ENCODE data around the gene VSIG10L2.

Gene VSIG10L2

DNA sequence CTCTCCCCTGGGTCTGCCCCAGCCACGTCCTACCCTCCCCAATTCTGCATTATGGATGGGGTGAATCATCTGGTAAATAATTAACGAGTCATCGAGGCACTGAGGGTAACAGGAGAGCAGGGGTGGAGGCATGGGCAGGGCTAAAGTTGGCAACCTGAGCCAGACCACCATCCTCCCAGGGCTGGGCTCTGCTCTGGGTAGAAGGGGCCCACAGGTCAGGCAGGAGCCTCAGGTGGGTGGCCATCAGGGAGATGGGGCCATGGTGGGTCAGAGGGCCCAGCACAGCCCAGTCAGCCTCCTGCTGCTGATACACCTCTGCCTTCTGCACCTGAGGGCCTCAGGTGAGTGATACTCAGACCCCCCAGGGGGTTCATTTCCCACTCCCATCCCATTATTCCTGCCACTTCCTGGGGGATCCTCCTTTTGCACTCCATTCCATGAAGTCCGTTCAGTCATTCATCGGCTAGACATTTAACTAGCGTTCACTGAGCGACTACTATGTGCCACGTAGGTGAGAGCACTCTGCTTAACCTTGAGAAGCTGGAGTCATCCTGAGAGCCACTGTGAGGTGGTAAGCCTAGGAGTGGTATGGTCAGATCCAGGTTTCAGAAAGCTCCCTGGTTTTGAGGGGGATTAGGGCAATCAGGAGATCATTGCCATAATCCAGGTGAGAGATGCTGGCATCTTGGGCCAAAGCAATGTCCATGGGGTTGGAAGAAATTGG lies at the start of gene VSIG10L2:
VSIG10L2 (plus strand) TSS at position 248 of the 724 bp plus-strand sequence; CDS start at position 260, 12 bp downstream.
- H3K4me3 ChIP-seq (ENCODE audit: low read depth, low read length) = no peak within 1 kb of the TSS
- DNase-seq (ENCODE audit: low read depth, low spot score) = no peak
- in situ Hi-C loops (cut with HindIII; ENCODE audit: low sequenced_read_pairs) = loop anchor here (25.0 kb wide), 1 partner anchor 241 kb away; no protein-coding TSS in a partner anchor
- TF ChIP-seq CTCF (IDR thresholded peaks at IDR 0.05; ENCODE audit: low read depth, low read length) = no peak

GRCh38 chr11:125901872-125902271 lies 44.0 kb upstream of the VSIG10L2 start:
- no peak for DNase-seq (ENCODE audit: low read depth, low spot score)
- in situ Hi-C loops (cut with HindIII; ENCODE audit: low sequenced_read_pairs) = no loop called here
- TF ChIP-seq CTCF (IDR thresholded peaks at IDR 0.05; ENCODE audit: low read depth, low read length) = no peak
- H3K4me3 ChIP-seq (ENCODE audit: low read depth, low read length) = no peak overlapping the region

DNA sequence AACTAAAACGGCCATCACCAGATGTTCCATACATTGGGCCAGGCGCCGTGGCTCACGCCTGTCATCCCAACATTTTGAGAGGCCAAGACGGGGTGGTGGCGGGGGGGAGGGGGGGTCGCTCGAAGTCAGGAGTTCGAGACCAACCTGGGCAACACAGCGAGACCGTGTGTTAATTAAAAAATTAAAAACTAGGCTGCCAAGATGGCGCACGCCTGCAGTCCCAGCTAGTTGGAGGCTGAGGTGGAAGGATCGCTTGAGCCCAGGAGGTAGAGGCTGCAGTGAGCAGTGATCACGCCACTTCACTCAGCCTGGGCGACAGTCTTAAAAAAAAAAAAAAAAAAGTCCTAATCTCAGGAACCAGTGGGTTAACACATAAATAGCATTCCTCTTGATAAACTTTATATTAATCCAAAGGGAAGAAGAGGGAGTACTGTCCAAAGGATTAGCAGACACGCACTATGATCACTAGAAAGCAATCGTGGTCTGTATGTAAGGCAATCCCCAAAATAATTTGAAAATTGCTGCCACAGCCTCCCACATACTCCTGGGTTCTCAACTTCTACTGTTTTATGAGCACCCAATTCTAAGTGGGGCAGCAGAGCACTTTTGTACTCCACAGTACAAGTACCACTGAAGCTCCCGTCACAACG lies 43.4 kb upstream of the VSIG10L2 start:
- DNase-seq (ENCODE audit: low read depth, low spot score) = no peak
- peak overlapping the region; percentile 80 for H3K4me3 ChIP-seq (ENCODE audit: low read depth, low read length)
- no peak for TF ChIP-seq CTCF (IDR thresholded peaks at IDR 0.05; ENCODE audit: low read depth, low read length)
- in situ Hi-C loops (cut with HindIII; ENCODE audit: low sequenced_read_pairs) = no loop called here

GRCh38 chr11:125902927-125903710 lies 42.7 kb upstream of the VSIG10L2 start, which contains the start of gene PUS3:
PUS3 (minus strand) TSS chr11:125903206; CDS start chr11:125896284, 6,922 bp downstream.
- H3K4me3 ChIP-seq (ENCODE audit: low read depth, low read length) = peak within 1 kb of the TSS; percentile 80
- peak; percentile 85 for DNase-seq (ENCODE audit: low read depth, low spot score)
- in situ Hi-C loops (cut with HindIII; ENCODE audit: low sequenced_read_pairs) = no loop called here
- TF ChIP-seq CTCF (IDR thresholded peaks at IDR 0.05; ENCODE audit: low read depth, low read length) = no peak

DNA sequence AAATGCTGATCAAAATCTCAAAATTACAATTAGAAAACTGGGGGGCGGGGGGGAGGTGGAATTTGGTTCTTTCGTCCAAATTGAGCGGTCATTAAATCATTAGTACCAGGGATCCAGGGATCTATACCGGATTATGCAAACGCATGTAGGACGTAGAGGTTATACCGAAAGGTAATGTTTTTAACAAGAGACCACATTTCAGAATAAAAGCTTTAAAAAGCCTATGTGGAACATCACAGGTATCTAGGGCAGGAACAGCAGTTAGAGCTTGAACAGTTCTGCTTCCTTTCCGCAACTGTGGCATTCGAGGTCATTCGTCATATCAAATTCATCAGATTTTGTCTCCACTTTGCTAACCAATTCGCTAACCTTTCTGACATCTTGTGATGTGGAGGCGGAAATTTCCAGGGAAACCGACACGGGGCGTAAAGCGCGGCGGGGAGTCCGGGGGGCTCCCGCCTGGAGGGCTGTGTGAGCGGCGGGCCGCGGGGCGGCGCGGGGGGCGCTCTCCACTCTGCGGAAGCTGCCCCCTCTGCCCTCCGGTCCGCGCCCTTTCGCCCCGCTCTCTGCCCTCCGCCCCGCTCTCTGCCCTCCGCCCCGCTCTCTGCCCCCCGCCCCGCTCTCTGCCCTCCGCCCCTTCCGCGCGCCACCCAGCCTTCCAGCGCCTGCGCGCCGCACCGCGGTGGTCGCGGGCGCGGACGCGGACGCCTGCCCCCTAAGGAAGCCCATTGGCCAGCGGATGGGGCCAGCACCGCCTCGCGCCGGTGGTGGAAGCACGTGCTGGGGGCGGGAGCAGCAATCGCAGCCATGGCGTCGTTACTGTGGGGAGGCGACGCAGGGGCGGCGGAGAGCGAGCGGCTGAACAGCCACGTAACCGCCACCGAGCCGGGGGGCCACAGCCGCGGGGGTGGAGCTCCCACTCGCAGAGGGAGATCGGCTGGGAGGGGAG lies 41.9 kb upstream of the VSIG10L2 start, which contains the start of gene DDX25:
DDX25 (plus strand) TSS at position 798 of the 949 bp plus-strand sequence; CDS start at position 808, 10 bp downstream.
- H3K4me3 ChIP-seq (ENCODE audit: low read depth, low read length) = no peak within 1 kb of the TSS
- in situ Hi-C loops (cut with HindIII; ENCODE audit: low sequenced_read_pairs) = no loop called here
- DNase-seq (ENCODE audit: low read depth, low spot score) = no peak
- no peak for TF ChIP-seq CTCF (IDR thresholded peaks at IDR 0.05; ENCODE audit: low read depth, low read length)

All from astrocyte of the spinal cord (primary cell).